Inflammatory macrophage (primary cell): ENCODE results near the gene NUDT13.
A peak's percentile ranks its signal among the peaks of the same experiment; 100 is the strongest.

Experiments
- DNase-seq, 2 donors: peaks; one replicate each; pipeline ENCODE4 v3.0.0-alpha.2; 2020 to 2022

NUDT13 gene

GRCh38 chr10:73167458-73167782, 57.2 kb downstream of the NUDT13 start:
- peak; percentile 33 to 46 for DNase-seq

GRCh38 chr10:73167783-73168464, 57.7 kb downstream of the NUDT13 start, which contains the start of the genes ECD and FAM149B1:
TSS of gene ECD (minus strand) at chr10:73168008. CDS start at chr10:73163937, 4,071 bp downstream.
TSS of gene FAM149B1 (plus strand) at chr10:73168119. CDS start at chr10:73168340, 221 bp downstream.
- DNase-seq = peak; percentile 97 to 98

- DNase-seq = no peak
Observed at GRCh38 chr10:73168465-73168803, 58.2 kb downstream of the NUDT13 start.

GRCh38 chr10:73169320-73169719, 59.1 kb downstream of the NUDT13 start:
- no peak for DNase-seq

- no peak for DNase-seq
Observed at GRCh38 chr10:73172867-73173266, 62.6 kb downstream of the NUDT13 start.

- no peak for DNase-seq
Observed at GRCh38 chr10:73174148-73174925, 64.1 kb downstream of the NUDT13 start.
